Fibroblast of the conjunctiva (primary cell): Measurements from ENCODE around the gene MEOX2.

Experiments used
- DNase-seq: peaks from one replicate; pipeline ENCODE4 v3.0.0-alpha.2; 2010; ENCODE audit warnings: low read depth

MEOX2 gene

GRCh38 chr7:15610503-15610902 is 76.0 kb downstream of the MEOX2 start:
- DNase-seq = no peak

- DNase-seq = no peak
Measured at GRCh38 chr7:15609287-15609686, 77.2 kb downstream of the MEOX2 start.

DNA sequence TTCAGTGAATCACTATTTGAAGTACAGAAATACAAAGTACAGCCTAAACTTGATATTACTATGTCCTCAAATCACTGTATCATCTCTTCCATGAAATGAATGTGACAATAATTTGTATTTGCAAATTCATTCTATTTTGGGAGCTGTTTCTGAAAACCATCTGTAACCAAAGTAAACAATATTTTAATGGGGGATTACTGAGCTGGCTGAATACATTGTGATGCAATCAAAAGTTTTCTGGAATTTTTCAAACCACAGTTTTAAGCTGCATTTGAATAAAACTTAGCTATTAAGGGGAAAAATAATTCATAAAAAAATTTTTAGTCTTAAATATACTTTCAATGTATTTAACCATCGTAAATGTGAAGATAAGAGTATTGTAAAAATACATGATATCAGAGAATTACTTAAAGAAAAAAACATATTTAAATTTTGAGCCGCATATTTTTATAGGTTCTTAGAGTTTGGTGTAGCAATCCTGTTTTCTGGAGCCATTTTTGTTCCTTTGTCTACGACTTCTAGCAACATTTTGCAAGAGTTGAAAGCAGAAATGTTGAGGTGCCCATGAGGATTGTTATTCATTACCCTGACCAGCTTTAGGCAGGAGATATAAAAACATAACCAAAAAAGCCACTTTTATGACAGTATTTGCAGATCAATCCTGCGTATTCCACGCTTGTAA is 78.8 kb downstream of the MEOX2 start:
- DNase-seq = no peak

DNA sequence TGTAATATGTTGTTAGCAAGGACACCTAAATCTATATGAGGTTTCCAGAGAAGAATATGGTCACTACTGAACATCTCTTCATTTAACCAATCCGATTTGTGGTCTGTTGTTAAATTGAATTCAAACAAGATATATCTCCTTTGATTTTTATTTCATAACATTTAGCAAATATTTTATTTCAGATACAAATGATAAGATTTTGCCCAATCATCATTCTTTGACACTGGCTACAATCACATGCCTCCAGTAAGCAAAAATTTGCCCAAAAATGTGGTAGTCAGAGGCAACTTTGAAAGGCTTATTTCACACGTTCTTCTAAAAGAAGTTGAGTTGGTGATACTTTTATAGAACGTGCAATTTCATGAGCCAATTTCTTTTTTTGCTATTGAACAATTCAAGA is 79.9 kb downstream of the MEOX2 start:
- no peak for DNase-seq

DNA sequence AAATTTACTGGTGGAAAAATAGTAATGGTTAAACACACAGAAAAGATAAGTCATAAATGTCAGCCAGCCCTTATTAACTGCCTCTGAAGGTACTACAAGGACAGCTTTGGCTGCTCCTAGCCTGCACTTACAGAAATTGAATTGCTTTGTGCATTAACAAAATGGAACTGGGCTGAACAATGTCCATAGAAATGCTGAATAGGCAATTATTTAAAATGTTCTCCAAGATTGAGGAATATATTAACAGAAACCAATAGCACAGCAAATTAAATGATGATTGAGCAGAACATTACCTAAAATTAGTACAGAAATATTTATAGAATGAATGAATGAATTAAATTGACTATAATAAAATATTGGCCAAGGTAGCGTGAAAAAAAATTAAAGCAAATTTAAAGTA is 82.3 kb downstream of the MEOX2 start:
- no peak for DNase-seq

DNA sequence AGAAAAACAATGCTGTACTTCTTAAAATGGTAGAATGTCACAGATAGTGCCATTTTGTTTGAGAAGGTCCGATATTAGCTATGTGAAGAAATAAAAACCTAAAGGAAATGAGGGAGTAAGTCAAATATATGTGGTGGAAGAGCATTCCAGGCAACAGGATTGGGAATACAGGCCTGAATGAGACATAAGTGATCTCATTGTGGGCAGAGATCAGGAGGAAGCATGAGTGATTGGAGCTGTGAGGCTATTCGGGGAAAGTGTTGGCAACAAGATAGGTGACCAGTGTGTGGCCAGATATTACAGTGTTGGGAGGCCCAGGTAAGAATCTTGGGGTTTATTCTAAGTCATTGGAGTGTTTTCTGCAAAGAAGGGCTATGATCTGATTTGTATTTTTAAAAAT is 83.4 kb downstream of the MEOX2 start:
- DNase-seq = no peak

DNA sequence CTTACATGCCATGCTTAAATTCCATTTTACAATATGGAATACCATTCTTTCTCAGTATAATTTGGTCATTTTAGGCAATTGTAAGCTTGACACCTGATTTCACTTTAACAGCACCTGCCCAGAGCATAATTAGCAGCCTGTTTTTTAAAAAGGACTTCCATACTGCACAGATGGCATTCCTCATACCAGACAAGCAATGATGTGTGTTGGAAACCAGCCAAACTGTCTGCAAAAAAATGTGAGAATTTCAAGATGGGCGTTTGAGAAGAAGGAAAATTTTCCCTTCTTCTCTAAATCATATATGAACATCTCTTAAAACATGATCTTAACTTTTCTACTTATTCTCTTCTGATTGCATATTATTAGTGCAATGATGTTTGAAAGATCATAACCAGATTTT is 84.2 kb downstream of the MEOX2 start:
- no peak for DNase-seq

- DNase-seq = no peak
Measured at GRCh38 chr7:15601175-15601574, 85.3 kb downstream of the MEOX2 start.

- no peak for DNase-seq
Measured at GRCh38 chr7:15600298-15600697, 86.2 kb downstream of the MEOX2 start.

- no peak for DNase-seq
Measured at GRCh38 chr7:15594461-15594860, 92.0 kb downstream of the MEOX2 start.

DNA sequence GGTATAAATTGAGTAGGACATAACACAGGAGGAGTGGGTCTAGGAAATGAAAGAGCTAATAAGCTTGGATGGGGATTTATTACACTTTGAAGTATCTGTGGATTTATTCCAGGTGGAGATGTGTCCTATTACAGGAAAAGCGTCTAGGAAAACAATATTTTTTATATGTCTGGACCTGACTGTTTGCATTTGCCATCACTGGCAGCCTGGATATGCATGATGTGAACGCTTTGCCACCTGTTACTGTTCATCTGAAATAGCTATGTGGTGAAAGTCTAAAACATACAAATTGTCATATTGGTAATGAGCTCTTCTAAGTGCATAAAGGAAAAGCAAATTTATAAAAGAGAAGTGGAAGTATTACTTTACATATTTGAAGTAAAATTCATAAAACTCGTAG is 93.1 kb downstream of the MEOX2 start:
- no peak for DNase-seq

DNA sequence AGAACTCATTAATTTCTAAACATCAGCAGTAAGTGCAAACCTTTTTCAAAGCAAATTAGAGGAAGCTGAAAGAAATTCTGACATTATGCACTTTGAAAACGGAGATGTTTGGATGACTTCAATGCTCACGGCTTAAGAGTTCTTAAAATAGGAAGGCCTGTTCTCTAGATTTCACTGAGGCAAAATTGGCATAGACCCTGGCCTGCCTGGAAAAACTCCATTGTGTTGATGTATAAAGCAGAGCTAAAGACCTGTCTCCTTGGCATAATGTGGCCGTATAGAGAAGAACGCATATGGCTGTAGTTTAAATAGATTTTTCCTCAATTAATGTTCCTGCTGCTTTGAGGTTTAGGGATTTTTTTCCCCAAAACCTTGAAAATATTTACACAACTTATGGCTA is 100.2 kb downstream of the MEOX2 start:
- no peak for DNase-seq

DNA sequence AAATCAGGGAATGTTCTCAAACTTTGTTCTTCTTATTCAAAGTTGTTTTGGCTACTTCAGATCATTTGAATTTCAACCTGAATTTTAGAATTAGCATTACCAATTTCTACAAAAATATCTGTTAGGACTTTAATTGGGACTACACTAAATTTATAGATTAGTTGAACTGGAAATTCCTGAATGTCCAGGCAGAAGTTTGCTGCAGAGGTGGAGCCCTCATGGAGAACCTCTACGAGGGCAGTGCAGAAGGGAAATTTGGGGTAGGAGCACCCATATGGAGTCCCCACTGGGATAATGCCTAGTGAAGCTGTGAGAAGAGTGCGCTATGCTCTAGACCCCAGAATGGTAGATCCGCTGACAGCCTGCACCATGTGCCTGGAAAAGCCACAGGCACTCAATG is 101.9 kb downstream of the MEOX2 start:
- DNase-seq = no peak

- no peak for DNase-seq
Measured at GRCh38 chr7:15582773-15583172, 103.7 kb downstream of the MEOX2 start.

GRCh38 chr7:15581352-15581951 is 105.0 kb downstream of the MEOX2 start:
- no peak for DNase-seq

- DNase-seq = no peak
Measured at GRCh38 chr7:15580604-15581351, 105.7 kb downstream of the MEOX2 start.

DNA sequence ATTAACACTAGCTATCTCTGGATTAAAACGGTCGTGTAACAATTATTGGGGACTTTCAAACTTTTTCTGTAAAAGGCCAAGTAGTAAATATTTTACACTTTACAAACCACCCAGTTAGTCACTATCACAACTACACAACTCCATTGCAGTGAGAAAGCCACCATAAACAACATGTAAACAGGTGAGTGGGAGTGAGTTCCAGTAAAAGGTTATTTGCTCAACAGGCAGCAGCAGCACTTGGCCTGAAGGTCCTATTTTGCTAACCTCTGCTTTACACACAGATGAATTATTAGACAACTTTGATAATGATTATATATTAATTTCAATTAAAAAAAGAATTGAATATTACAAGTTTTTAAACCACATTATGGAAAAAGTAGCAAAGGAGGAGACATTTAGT is 108.9 kb downstream of the MEOX2 start:
- no peak for DNase-seq

GRCh38 chr7:15571301-15571878 is 115.1 kb downstream of the MEOX2 start:
- DNase-seq = no peak

DNA sequence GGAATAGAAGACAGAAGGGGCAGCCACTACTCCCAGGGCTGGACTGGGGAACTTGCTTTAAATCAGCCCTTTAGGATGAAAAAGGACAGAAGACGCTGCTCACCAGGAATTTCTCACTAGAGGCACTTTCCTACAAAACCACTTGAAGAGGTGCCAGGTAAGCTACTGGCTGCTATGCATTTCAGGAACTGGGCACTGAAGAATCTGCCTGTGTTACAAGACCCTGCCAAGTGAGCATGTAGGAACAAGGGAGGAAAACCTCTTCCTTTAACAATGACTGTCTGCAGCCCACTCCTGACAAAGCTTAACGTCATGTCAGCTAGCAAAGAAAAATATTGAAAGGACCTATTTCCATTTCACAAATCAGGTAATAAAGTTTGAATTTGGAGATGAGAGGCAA is 118.8 kb downstream of the MEOX2 start:
- no peak for DNase-seq

DNA sequence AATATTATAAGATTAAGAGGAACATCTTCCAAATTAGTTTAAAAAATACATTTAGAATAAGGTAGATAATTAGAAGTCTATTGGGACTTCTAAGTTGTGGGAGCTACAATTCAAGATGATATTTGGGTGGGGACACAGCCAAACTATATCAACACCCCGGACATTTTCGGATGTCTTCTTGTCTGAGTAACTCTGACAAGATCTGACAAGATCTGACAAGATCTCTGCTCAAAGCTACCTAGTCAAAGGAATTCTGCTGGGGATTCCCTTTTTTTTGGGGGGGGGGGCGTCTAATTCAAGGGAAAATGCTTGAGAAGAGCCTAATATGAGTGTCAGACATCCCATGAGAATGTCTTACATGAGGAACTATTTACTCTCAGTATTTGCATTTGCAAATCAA is 119.4 kb downstream of the MEOX2 start:
- no peak for DNase-seq

DNA sequence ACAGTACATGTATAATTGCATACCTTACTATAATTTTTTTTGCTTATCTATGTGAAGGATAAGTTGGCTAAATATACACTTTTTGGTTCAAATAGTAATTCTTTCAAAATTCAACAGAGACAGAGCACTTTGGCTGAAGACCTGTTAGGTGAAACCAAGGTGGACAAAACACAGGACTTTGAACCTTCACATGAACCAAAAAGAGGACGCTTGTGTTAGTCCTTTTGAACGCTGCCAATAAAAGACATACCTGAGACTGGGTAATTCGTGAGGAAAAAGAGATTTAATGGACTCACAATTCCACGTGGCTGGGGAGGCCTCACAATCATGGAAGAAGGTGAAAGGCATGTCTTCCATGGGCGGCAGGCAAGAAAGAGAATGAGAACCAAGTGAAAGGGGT is 120.0 kb downstream of the MEOX2 start:
- DNase-seq = no peak

GRCh38 chr7:15561835-15562234 is 124.6 kb downstream of the MEOX2 start, which contains the start of gene AGMO:
AGMO (minus strand) TSS chr7:15562015.
- peak; percentile 37 for DNase-seq
